ENCODE results near the gene COPRS. TPM values are rescaled to one million over a fixed set of nuclear protein-coding genes. Genes with fewer than 3 reads are reported as not detected.

The COPRS gene
- total and polyA plus RNA-seq, 2 donors (not counting 1 experiment from before 2014, with no cell fraction given): 12.6 to 17.1 TPM

DNA sequence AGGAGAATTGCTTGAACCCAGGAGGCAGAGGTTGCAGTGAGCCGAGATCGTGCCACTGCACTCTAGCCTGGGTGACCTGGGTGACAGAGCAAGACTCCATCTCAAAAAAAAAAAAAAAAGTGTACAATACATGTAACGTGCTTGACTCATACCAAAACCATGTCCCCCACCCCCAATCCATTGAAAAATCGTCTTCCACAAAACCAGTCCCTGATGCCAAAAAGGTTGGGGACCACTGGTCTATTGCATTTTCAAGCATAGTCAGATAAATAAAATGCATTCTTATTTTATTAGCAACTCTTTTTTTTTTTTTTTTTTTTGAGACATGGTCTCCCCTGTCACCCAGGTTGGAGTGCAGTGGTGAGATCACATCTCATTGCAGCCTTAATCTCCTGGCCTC, 52.1 kb downstream of the COPRS start:
- H3K9me3 Mint-ChIP-seq (ENCODE audit: insufficient read depth): no peaks in the 10 kb centered on the region
- CTCF ChIA-PET: no interaction called here

More for the DNA sequence above, 52.1 kb downstream of the COPRS start:
- H3K27me3 Mint-ChIP-seq: peaks cover 12% of the 10 kb centered on the region
- Histone ChIP-seq H3K36me3 (replicated peaks in 1 of 2; ENCODE audit: control extremely low read depth in 1 of 2, control insufficient read depth in 1 of 2, extremely low read depth in 1 of 2, insufficient read depth in 2 of 2, low read length in 1 of 2) (no peaks in the 10 kb centered on the region), H3K79me2 (ENCODE audit: control insufficient read depth, insufficient read depth, low read length) (no peaks in the 10 kb centered on the region), H3K4me2 (replicated peaks; ENCODE audit: low read depth, low read length, poor library complexity, severe bottlenecking) (no peak overlapping the region), H3K9me3 (ENCODE audit: control extremely low read depth in 1 of 3, control insufficient read depth in 2 of 3, insufficient read depth in 1 of 3, low read length in 2 of 3) (no peaks in the 10 kb centered on the region), H3K27me3 (replicated peaks in 1 of 4; ENCODE audit: control extremely low read depth in 1 of 4, control insufficient read depth in 3 of 4, insufficient read depth in 4 of 4, low read length in 3 of 4) (peaks cover 0 to 4% (median 0%) of the 10 kb centered on the region in 4 experiments), H3K27ac (ENCODE audit: low read length in 2 of 2) (no peak overlapping the region), H3K4me1 (ENCODE audit: control insufficient read depth in 2 of 2, insufficient read depth in 2 of 2, low read length in 2 of 2) (no peaks in the 10 kb centered on the region), H3K9ac (ENCODE audit: low read length) (no peak overlapping the region), H2AFZ (ENCODE audit: insufficient read depth, low read depth, low read length, poor library complexity, severe bottlenecking) (no peak overlapping the region), H4K20me1 (ENCODE audit: control insufficient read depth, insufficient read depth, low read length, poor library complexity, severe bottlenecking) (no peaks in the 10 kb centered on the region), H3K4me3 (ENCODE audit: control extremely low read depth in 1 of 5, extremely low read depth in 1 of 5, insufficient read depth in 1 of 5, low read depth in 2 of 5, low read length in 4 of 5) (no peak overlapping the region)
- no peak overlapping the region for H3K27ac Mint-ChIP-seq
- ATAC-seq (ENCODE audit: low read depth) (no peak), DNase-seq (no peak)
- POLR2A ChIA-PET: no interaction called here
- WGBS (ENCODE audit: insufficient coverage): 73% methylated on average over 2 of the region's 4 CpGs
- TF ChIP-seq EZH2 (IDR thresholded peaks at IDR 0.05; ENCODE audit: borderline replicate concordance, insufficient read depth, low read depth, low read length, poor library complexity, severe bottlenecking): no peak
- TF ChIP-seq CTCF (IDR thresholded peaks at IDR 0.05): no peak
- H3K4me3 Mint-ChIP-seq: no peak overlapping the region
- no peaks in the 10 kb centered on the region for H3K4me1 Mint-ChIP-seq
- intact Hi-C loops (cut with micrococcal nuclease): no loop called here
